Lower leg skin (tissue), 4 donors: ENCODE results near the gene OTOGL. TPM values are rescaled to one million over a fixed set of nuclear protein-coding genes. Genes with fewer than 3 reads are reported as not detected.

ENCODE experiments used
- DNase-seq, 2 donors: peaks; one replicate each; pipeline ENCODE4 v3.0.0-alpha.2; 2019; ENCODE audit warnings: low spot score in 2 of 2
- H3K4me3 ChIP-seq: fragments of 200-600 bp; sonication (generic); 2 replicates; pipeline ENCODE4 v1.5.1; 2017; ENCODE audit warnings: mild to moderate bottlenecking, low read depth; ENCODE audit not compliant: poor library complexity, severe bottlenecking
- POLR2A ChIP-seq, 2 donors: fragments of 450-650 bp; IDR thresholded peaks; one replicate each; pipeline ENCODE4 v1.6.1; 2016 to 2017; ENCODE audit warnings: antibody characterized with exemption in 2 of 2, mild to moderate bottlenecking in 1 of 2, moderate library complexity in 1 of 2
- WGBS, 2 donors: methylation state at CpG; one replicate each; pipeline ENCODE4 v1.1.5; 2018; 5-methylcytosine and 5-hydroxymethylcytosine counted together
- intact Hi-C: fragments of 100-400 bp; cut with DNase I; formaldehyde crosslinking; loops from one replicate; pipeline ENCODE4 v1.15.0; 2023; ENCODE audit warnings: low total_unique reads
- total RNA-seq, 4 donors: library from RNA; depleted of rRNA; stranded (reverse); fragments of >200 nt; gene quantifications; one replicate each; pipeline ENCODE4 v1.1.0, GENCODE V29; 2016
- TF ChIP-seq, protein P1 (sequence below), 3 donors: fragments of 450-650 bp; IDR thresholded peaks; one replicate each; pipeline ENCODE4 v1.5.1; 2016; ENCODE audit warnings: antibody characterized with exemption in 3 of 3, mild to moderate bottlenecking in 3 of 3, moderate library complexity in 2 of 3

Gene OTOGL
- total RNA-seq, 4 donors from 2014 or later: 0.06 to 0.56 (median 0.12) TPM

DNA sequence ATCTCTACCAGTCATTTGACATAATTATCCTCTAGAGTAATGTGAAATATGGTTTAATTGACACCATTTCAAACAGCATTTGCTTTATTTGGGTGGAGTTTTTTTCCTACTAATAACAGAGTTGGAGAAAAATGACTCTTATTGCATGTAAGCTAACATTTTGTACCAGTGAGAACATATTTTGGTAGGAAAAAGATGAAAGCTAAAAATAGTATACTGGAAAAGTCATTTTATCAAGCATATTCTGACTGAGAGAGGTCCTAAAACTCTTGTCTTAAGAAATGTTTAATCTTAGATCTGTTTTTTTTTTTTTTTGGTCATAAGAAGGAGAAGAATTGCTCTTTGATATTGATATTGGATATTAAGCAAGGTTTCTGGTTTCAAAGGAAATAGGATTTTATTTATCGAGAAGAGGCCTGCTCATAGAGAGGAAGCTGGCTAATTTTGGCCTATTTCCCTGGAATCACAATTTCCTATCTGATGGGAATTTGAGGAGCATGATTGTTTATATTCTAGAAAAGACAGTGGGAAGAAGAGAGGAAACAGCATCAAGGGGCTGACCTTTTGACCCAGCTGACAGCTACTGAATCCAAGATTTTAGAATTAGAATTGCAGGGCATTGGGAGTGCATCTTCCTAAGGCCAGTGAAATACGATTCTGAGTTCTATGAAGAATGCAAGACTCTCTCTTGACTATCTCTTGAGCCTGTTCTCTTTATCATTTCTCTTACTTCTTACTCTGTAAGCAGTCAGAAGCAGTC is 19.4 kb downstream of the OTOGL start:
- no peak for DNase-seq
- no peak for TF ChIP-seq POLR2A (IDR thresholded peaks at IDR 0.05)
- WGBS, 2 donors: 31 to 57% methylated on average over 2 of the region's 2 CpGs

DNA sequence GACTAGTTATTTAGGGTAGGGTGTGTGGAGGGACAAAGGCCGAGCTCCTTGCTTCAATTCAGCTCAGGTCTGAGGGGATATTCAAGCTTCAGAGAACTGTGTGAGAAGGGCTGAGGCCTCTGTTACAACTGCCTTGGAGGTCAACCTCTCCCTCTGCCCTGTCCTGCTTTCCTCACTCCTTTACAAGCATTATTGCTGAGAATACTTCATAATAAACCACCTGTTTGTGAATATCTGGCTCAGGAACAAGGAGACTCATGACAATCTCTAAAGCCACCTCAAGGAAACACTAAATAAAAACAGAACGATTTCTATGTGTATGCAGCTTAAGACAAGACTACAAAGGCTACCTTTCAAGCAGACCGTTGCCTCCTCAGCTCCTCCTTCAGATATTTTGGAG is 21.7 kb downstream of the OTOGL start:
- 78 to 83% methylated on average over 3 of the region's 3 CpGs for WGBS, 2 donors
- H3K4me3 ChIP-seq: no peak overlapping the region
- TF ChIP-seq, protein P1, sequence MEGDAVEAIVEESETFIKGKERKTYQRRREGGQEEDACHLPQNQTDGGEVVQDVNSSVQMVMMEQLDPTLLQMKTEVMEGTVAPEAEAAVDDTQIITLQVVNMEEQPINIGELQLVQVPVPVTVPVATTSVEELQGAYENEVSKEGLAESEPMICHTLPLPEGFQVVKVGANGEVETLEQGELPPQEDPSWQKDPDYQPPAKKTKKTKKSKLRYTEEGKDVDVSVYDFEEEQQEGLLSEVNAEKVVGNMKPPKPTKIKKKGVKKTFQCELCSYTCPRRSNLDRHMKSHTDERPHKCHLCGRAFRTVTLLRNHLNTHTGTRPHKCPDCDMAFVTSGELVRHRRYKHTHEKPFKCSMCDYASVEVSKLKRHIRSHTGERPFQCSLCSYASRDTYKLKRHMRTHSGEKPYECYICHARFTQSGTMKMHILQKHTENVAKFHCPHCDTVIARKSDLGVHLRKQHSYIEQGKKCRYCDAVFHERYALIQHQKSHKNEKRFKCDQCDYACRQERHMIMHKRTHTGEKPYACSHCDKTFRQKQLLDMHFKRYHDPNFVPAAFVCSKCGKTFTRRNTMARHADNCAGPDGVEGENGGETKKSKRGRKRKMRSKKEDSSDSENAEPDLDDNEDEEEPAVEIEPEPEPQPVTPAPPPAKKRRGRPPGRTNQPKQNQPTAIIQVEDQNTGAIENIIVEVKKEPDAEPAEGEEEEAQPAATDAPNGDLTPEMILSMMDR (IDR thresholded peaks at IDR 0.05): no peak
- TF ChIP-seq POLR2A (IDR thresholded peaks at IDR 0.05): no peak
- intact Hi-C loops: no loop called here
- DNase-seq: no peak

More for the DNA sequence above, 19.4 kb downstream of the OTOGL start:
- intact Hi-C loops: no loop called here
- H3K4me3 ChIP-seq: no peak overlapping the region

- 77 to 84% methylated on average over 3 of the region's 3 CpGs for WGBS, 2 donors
- TF ChIP-seq POLR2A (IDR thresholded peaks at IDR 0.05): no peak
- TF ChIP-seq, protein P1 (IDR thresholded peaks at IDR 0.05): no peak
- intact Hi-C loops: no loop called here
- H3K4me3 ChIP-seq: no peak overlapping the region
- no peak for DNase-seq
These were observed 22.3 kb downstream of the OTOGL start for GRCh38 chr12:80121661-80122060.

- no peak overlapping the region for H3K4me3 ChIP-seq
- no peak for TF ChIP-seq POLR2A (IDR thresholded peaks at IDR 0.05)
- TF ChIP-seq, protein P1 (IDR thresholded peaks at IDR 0.05): no peak
- DNase-seq: no peak
- intact Hi-C loops: loop anchor here (5.0 kb wide), 1 partner anchor 588 kb away; no protein-coding TSS in a partner anchor
These were observed 30.7 kb downstream of the OTOGL start for GRCh38 chr12:80129895-80130530.

GRCh38 chr12:80135624-80136023 is 36.3 kb downstream of the OTOGL start:
- H3K4me3 ChIP-seq: no peak overlapping the region
- 95 to 96% methylated on average over 3 of the region's 3 CpGs for WGBS, 2 donors
- TF ChIP-seq, protein P1 (IDR thresholded peaks at IDR 0.05): no peak
- no peak for TF ChIP-seq POLR2A (IDR thresholded peaks at IDR 0.05)
- intact Hi-C loops: no loop called here
- no peak for DNase-seq

DNA sequence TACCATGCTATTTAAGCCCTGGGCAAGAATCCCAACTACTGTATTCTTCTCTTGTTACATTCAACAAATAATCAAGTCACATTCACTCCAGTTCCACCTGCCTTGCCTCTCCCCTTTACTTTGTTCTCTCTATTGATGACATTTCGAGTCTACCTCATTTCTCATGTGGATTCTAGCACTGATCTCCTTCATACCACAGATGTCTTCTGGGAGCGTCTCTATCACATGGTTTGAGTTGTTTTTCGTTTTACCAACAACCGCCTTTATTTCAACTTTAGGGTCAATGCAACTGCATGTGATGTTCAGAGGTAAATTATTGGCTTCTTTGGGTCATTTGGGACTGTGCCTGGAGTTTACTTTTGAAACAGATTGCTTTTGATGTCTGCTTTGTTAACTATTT is 40.7 kb downstream of the OTOGL start:
- intact Hi-C loops: no loop called here
- WGBS, 2 donors: 81 to 86% methylated on average over 4 of the region's 4 CpGs
- DNase-seq: no peak
- H3K4me3 ChIP-seq: no peak overlapping the region
- no peak for TF ChIP-seq POLR2A (IDR thresholded peaks at IDR 0.05)
